Measurements from ENCODE around the gene APOL2.

DNA sequence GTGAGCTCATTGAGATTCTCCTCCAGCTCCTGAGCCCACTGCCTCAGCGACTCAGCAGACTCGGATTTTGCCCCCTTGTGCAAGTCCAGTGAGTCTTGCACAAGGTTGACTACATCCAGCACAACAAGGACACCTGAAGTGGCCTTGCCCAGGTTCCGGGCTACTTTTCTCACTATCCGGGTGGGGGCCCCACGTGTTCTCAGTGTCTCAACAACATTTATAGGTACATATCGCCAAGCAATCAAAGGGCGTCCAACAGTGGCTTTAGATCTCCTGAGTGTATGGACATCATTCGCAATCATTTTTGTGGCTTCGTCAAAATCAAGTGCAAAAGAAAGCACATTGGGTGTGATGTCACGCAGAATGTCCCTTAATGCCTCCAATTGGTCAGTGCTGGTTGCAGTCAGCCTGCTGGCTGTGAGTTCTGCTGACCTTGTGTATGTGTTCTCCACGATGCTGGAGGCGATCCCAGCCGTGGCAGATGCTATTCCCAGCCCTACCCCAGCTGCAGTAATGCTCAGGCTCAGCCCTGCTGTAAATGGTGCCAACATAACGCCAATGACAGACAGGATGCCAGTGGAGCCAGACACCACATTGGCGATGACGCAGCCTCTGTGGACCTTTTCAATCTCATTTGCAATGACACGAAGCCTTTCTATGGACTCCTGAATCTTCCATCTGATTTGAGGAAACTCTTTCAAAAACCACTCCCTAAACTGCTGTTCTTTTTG is 48.1 kb downstream of the APOL2 start:
- TF ChIP-seq POLR2AphosphoS5 (IDR thresholded peaks at IDR 0.05; ENCODE audit: low read depth, low read length): no peak
- no peak for TF ChIP-seq POLR2A (IDR thresholded peaks at IDR 0.05; ENCODE audit: low read depth, low read length)
- TF ChIP-seq TAF1 (IDR thresholded peaks at IDR 0.05; ENCODE audit: low read depth, low read length): no peak
- TF ChIP-seq PAX5 (IDR thresholded peaks at IDR 0.05; ENCODE audit: insufficient read depth, low read length, severe bottlenecking): no peak
- TF ChIP-seq SPI1 (IDR thresholded peaks at IDR 0.05; ENCODE audit: low read depth, low read length): no peak
